HFF-Myc (cell line): ENCODE data around the gene ARFGAP1.

Source experiments
- DNase-seq: peaks from one replicate; pipeline ENCODE4 v3.0.0-alpha.2; 2011; ENCODE audit warnings: low read depth; ENCODE audit errors: extremely low read depth
- H3K4me3 ChIP-seq: replicated peaks from 2 replicates; pipeline ENCODE4 v1.5.1; 2011; ENCODE audit warnings: low read depth, mild to moderate bottlenecking, control low read depth, low read length
- TF ChIP-seq, protein P1 (sequence below): IDR thresholded peaks from 2 replicates; pipeline ENCODE4 v1.5.1; 2012; ENCODE audit warnings: mild to moderate bottlenecking, low read depth, low read length, control low read depth; ENCODE audit errors: missing control alignments

Gene ARFGAP1

DNA sequence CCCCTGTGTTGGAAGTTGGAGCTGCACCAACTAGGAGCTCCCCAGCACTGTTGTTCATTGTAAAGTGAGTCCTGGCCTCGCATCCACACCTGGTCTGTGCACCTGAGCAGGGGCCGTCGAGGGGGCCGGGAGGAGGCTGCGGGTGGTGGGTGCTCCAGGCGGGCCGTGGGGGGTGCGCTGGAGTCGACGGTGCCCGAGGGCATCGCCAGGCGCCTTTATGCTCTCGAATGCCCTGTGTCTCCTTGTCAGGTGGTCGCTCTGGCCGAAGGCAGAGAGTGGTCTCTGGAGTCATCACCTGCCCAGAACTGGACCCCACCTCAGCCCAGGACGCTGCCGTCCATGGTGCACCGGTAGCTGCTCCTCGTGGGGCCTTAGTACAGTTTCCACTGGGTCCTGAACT, 4.3 kb downstream of the ARFGAP1 start:
- no peak overlapping the region for H3K4me3 ChIP-seq
- no peak for DNase-seq
- TF ChIP-seq, protein P1, sequence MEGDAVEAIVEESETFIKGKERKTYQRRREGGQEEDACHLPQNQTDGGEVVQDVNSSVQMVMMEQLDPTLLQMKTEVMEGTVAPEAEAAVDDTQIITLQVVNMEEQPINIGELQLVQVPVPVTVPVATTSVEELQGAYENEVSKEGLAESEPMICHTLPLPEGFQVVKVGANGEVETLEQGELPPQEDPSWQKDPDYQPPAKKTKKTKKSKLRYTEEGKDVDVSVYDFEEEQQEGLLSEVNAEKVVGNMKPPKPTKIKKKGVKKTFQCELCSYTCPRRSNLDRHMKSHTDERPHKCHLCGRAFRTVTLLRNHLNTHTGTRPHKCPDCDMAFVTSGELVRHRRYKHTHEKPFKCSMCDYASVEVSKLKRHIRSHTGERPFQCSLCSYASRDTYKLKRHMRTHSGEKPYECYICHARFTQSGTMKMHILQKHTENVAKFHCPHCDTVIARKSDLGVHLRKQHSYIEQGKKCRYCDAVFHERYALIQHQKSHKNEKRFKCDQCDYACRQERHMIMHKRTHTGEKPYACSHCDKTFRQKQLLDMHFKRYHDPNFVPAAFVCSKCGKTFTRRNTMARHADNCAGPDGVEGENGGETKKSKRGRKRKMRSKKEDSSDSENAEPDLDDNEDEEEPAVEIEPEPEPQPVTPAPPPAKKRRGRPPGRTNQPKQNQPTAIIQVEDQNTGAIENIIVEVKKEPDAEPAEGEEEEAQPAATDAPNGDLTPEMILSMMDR = no peak

- no peak overlapping the region for H3K4me3 ChIP-seq
- TF ChIP-seq, protein P1 = no peak
- no peak for DNase-seq
Observed at GRCh38 chr20:63277466-63278272, 5.1 kb downstream of the ARFGAP1 start.

DNA sequence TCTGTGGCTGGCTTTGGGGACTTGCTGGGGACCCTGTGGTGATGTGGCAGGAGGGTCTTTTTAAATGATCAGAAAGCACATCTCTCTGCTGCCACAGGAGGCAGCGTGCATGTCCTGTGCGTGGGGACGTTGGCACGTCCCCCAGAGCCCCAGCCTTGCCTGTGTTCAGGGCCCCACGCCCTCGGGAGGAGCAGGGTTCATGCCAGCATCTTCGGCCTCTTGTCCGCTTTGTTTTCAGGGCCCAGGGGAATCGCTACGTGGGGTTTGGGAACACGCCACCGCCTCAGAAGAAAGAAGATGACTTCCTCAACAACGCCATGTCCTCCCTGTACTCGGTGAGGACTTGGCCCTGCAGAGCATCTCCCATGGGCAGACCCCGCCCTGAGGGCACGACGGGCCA, 6.0 kb downstream of the ARFGAP1 start:
- DNase-seq = no peak
- H3K4me3 ChIP-seq = no peak overlapping the region
- TF ChIP-seq, protein P1 = no peak

GRCh38 chr20:63279931-63280330, 7.3 kb downstream of the ARFGAP1 start:
- DNase-seq = no peak
- TF ChIP-seq, protein P1 = no peak
- no peak overlapping the region for H3K4me3 ChIP-seq

- TF ChIP-seq, protein P1 = no peak
- no peak overlapping the region for H3K4me3 ChIP-seq
- DNase-seq = no peak
Observed at GRCh38 chr20:63280371-63280770, 7.8 kb downstream of the ARFGAP1 start.

DNA sequence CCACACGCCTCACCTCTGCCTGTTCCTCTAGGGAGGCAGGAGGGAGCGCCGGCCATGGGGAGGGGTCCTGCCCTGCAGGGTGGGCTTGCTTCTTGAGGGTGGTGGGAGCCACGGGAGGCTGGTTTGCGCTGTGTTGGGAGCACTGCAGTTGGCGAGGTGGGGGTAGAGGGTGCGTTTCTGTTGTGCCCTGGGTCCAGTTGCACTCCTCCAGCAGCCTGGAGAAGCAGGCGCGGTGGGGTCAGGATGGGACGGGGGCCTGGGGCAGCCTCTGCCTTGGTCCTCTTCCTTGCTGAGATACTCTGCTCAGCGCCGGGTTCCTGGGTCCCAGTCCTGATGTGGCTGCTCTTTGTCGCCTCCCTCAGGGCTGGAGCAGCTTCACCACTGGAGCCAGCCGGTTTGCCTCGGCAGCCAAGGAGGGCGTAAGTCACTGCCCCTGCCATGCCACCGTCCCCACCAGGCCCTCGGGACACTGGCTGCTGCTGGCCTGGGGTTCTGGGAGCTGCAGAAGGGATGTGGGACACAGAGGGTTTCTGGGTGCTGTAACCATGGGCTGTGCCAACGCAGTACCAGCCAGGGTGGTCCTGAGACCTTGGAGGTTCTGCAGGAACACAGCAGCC, 8.4 kb downstream of the ARFGAP1 start:
- no peak overlapping the region for H3K4me3 ChIP-seq
- TF ChIP-seq, protein P1 = peak; percentile 36
- DNase-seq = no peak
